ENCODE measurements around the gene PAMR1.

PAMR1 gene

GRCh38 chr11:35491231-35491871, 34.1 kb downstream of the PAMR1 start:
- DNase-seq, result no peak

DNA sequence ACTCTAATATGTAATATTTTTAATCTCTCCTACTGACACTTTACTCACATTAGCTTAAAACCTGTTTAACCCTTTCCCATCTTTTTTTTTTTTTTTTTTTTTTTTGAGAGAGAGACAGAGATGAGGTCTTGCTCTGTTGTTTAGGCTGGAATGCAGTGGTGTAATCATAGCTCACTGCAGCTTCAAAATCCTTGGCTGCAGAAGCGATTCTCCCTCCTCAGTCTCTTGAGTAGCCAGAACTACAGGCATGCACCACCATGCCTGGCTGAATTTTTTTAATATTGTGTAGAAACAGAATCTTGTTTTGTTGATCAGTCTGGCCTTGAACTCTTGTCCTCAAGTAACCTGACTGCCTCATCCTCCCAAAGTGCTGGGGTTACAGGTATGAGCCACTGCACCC, 37.3 kb downstream of the PAMR1 start:
- DNase-seq, result no peak

DNA sequence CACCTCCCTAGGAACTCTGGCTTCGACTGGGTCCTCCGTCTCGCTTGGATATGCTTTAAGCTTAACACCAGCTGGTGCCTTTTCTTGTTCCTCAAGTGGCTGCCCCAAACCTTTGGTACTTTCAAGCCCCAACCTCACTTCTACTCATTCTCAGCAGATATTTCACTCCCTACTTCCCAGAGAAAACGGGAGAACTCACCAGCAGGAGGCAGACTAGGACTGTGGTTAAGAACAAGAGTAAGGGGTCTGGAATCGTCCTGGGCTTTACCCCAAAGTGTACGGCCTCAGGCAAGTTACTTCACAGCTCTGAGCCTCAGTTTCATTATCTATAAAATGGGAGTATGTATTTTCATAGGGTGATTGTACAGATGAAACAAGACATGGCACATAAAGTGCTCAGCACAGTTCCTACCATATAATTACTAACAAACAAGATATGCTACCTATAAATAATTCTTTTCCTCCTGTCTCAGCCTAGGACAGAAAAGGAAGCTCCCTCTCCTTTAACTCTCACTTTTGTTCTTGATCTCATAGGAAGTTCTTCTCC, 37.8 kb downstream of the PAMR1 start:
- DNase-seq, result peak; percentile 14

- no peak for DNase-seq
Observed at GRCh38 chr11:35486934-35487333, 38.5 kb downstream of the PAMR1 start.

DNA sequence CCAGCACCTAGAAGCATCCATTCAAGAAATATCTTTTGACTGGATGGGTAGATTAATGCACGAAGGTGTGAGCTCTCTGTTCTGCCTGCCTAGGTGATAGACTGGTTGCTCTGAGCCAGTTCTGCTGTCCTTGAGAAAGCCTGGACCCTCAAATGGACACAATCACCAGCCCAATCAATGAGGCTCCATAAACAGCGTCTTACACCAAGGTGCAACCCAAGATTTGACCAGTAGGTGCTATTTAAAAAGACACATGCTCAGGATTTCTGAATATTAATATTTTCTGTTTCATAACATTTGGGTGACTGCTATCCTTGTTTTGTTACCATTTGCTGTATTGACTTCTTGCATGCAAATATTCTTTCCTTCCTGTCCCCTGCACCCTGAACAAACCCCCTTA, 39.0 kb downstream of the PAMR1 start:
- DNase-seq, result no peak

DNA sequence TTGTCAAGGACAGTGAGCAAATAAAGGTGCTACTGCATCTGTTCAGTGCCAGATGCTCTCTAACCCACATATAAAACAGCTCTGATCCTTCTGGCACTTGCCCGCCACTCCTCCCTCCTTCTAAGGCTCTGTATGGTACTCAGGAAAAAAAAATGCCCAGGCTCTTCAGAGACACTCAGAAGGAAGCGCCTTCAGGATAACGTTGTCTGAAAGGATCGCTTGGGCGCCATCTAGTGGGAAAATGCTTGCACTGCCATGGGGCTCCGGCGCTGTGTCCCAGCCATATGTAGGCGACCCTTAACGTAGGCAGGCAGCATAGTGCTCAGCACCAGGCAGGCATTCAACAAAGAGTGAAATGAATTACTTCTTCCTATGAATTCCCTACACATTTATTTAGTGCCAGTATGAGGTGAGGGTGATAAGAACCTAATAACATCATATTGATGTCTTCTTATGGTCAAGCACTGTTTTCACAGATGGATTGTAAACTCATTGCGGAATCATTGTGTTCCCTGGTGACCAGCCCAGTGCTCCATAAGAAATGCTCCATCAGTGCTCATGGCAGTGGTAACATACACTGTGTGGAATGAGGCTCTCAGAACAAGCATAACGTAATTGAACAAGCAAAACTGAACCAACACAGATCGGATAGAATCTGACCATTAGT, 39.6 kb downstream of the PAMR1 start:
- DNase-seq, result peak; percentile 79

DNA sequence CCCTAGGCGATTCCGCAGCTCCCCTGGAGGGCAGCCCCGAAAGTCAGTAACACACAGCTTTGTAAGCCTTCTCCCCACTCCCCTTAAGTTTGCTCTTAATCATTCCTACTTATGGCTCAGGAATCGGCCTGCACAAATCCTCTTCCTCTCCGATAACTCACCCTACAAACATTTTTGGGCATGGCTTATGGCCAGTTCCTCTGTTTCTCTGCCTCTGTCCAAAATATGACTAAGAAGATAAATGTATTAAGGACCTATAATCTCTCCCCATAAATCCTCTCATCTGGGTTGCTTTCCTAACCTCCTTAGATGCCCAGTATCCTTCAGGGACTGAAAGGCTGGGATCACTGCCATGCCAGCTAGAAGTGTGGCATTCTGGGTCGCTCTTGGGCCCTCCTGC, 41.0 kb downstream of the PAMR1 start:
- DNase-seq, result no peak

DNA sequence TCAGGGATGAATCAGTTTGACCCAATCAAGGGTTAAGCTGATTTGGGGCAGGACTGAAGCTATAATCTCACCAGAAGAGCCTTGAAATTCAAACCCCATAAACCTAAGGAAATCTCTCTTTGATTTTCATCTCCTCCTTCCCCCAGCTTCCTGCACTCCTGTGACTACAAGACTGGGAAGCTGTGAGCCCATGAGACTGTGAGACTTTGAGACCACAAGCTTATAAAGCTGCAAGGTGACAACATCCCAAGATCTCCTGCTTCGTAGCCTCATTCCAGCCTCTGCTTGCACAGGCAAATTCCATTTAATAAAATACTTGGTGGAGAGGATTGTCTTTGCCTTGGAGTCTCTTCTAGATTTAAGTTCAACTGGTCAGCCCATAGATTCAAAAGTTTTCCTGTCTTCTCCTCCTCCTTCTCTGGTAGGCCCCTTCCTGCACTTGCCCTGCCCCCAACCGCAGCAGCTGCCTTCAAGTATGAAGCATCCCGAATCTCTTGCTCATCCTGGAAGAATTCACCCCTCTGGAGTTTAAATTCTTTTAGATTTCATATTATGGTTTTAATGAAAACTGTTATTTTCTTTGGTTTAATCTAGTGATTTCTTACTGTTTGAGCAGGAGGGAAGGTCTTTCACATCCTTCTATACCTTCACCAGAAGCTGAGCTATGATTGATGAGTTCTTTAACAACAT, 42.1 kb downstream of the PAMR1 start:
- DNase-seq, result no peak

DNA sequence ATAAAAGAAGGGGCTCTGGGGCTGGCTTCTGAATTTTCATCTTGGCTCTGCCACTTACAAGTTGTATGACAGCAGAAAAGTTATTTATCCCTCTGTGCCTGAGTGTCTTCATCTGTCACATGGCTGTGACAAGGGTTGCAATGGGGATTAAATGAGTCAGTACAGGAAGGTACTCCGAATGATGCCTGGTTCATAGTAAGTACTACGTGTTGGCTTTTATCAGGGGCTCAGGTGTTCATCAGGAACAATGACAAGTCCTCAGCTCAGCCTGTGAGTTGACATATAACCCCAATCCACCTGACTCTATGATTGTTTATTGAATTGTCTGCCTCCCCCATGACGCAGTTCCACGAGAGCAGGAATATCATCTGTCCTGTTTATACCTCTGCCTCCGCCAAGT, 45.7 kb downstream of the PAMR1 start:
- no peak for DNase-seq

DNA sequence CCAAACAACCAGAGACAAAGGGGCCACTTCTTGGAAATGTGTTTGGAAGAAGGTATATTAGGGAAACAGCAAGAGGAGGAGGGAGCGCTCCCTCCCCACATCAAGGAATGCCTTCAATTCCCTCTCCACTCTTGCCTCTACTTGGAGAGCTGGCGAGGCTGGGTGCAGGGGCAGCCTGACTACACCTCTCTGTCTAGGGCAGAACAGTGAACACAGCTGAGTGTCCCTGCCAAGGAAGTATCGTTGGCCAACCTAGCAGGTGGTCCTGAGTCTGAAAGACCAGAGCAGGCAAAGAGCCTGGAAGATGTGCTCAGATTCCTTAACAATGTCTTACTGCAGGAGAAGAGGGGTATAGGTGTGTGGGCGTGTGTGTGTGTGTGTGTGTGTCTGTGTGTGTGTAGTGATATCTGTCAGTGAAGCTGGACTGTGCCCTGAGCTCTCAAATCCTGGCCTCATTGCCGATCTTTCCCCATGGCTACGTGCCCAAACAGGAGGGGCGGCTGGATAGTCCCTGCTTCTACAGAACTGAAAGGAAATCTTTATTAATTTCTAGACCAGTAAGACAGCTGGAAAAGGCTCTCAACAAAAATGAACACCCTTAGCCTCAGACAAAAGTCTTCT, 46.8 kb downstream of the PAMR1 start:
- no peak for DNase-seq

GRCh38 chr11:35477901-35478300, 47.5 kb downstream of the PAMR1 start:
- no peak for DNase-seq

- DNase-seq, result no peak
Observed at GRCh38 chr11:35474688-35475087, 50.7 kb downstream of the PAMR1 start.

DNA sequence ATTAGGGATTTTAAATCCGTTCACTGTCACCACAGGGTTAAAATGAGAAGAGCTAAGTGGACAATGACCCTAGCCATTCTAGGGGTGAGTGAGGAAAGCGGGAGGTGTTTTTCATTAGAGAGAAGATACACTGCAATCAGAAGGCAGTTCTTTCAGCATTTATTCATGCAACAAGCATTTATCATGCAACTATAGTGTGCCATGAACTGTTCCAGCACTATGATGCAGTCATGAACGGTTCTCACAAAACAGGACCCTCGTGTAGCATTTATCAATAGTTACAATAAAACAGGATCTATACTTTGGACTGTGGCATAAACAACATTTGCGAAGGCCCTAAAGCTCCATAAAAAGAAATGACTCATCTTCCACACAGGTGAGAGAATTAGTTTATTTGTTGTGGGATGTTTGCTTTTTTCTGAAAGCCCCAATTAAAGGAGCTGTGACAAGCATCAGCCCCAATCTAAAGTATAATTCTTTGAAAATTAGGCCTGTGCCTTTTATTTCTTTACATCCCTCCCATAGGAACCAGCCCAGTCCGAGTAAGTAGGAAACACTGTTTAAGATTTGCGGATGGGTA, 51.5 kb downstream of the PAMR1 start:
- DNase-seq, result no peak

DNA sequence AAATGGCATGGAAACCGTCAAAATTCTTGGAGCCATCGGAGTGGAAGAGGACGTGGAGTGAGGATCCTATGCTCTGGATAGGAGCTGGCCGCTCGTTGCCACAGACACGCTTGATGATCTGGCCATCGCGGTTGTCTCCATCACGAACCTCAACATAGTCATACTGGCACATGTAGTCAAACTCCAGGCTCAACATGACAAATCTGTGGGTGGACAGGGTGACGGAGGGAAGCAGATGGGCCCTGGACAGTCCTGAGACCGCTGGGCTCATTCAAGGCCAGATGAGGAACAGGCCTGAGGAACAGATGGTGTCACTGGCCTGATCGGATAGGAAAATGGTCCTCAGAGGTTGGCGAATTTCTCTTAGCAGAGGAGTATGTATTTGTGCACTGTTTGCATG, 54.8 kb downstream of the PAMR1 start:
- no peak for DNase-seq

GRCh38 chr11:35466058-35466457, 59.4 kb downstream of the PAMR1 start:
- no peak for DNase-seq

DNA sequence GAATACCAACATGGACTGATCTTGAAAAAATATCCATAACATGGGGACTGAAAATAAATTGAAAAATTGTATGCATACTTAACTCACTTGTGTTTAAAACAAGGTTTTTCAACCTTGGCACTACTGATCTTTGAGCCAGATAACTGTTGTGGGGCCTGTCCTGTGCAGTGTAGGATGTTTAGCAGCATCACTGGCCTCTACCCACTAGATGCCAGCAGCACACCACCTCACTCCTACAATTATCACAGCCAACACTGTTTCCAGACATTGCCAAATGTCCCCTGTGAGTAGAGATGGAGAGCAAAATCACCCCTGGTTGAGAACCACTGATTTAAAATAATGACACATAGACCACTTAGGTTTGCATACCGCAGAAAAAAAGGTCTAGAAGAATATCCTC, 61.1 kb downstream of the PAMR1 start:
- no peak for DNase-seq

DNA sequence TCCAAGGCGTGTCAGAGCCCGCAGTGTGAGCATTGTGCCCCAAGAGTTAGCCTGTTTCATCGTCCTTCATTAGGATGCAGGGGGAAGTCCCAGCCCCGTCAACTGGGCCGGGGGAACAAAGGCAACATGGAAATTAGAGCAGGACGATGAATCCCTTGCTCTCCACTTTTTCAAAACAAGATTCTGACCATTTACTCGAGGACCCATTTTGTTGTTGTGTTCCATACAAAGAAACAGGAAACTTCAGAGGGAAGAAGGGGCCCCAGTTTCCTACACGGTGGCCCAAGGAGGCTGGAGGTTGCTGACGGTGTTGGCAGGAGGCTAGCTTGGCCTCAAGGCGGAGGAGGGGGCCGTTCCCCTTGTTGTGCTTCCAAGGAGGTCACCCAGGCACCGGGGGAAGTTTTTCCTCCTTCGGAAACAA, 62.1 kb downstream of the PAMR1 start:
- no peak for DNase-seq

DNA sequence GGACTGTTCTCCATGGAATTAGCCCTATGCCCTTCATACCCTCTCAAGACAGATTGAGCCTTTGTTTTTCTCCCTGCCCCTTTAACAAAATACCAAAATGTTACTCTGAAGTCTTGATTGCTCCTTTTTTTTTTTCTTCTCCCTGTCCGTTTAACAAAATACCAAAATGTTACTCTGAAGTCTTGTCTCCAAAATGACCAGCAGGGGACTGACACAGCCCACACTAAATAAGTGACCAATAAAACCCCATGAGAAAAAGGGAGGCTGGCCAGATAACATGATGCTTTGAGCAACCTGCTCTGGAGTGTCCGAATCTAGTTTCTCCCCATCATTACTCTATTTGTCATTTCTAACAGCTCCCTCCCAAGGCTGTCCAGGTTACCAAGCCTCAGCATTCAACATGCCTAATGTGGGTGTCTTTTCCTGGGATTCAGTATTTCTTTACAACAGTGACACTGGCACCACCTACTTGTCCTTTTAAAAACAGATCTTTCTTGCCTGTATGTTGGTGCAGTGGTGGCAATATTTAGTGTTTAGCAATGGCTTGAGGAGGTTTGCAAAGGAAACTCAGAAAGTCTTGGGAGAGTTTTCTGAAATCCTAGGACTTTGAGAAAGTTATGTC, 63.4 kb downstream of the PAMR1 start:
- no peak for DNase-seq

DNA sequence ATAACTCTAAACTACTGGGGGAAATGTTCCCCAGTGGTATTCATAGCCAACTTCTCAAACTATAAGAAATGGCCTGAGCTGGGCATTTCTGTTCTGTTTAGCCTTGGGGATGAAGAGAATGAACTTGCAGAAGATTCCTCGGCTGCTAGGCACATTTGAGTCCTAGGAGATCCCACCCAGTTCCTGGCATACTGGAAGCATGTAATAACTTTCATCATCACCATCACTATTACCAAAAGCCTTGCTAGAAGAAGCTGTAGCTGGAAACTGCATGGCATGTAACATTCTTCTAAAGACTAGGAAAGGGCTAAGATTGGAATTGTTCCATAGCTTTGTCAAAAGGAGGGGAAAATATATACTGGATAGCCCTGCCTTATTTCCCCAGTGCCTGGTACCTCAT, 65.9 kb downstream of the PAMR1 start:
- DNase-seq, result no peak

DNA sequence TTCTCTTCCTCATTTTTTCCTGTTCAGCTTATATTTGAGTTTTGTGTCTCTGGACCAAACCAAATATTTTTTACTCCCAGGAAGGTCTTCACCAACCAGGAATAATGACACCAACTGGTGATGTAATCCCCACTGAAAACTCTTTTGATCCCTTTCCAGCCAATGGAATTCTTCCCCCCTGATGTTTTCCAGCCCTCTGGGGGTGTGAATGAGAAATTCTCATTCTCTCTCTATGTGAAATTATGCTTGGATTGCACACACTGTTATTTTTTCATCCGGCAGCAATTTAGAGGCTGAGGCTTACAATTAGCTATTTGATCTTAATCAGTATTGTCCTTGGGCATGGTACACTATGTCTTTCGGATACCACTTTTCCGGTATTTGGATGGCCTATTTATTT, 66.6 kb downstream of the PAMR1 start:
- DNase-seq, result no peak

- DNase-seq, result no peak
Observed at GRCh38 chr11:35454362-35454761, 71.1 kb downstream of the PAMR1 start.

- DNase-seq, result peak; percentile 78
Observed at GRCh38 chr11:35436581-35437250, 88.7 kb downstream of the PAMR1 start.
